BLaER1 treated with 17β-estradiol and CSF1 and Interleukin-3, amounts not matched to agents 10 nM and 100 nM (cell line): Measurements from ENCODE around the gene ZNF445.

Experiments
- H3K27ac ChIP-seq, 11 experiments: shearing (Covaris generic); formaldehyde crosslinking; 2 replicates each; pipeline ENCODE4 v1.8.1; 2022
- H3K27me3 ChIP-seq, 11 experiments: shearing (Covaris generic); formaldehyde crosslinking; 2 replicates each; pipeline ENCODE4 v1.8.1; 2022
- H3K36me3 ChIP-seq, 11 experiments: shearing (Covaris generic); formaldehyde crosslinking; 2 replicates each; pipeline ENCODE4 v1.8.1; 2022
- H3K4me1 ChIP-seq, 10 experiments: shearing (Covaris generic); formaldehyde crosslinking; 2 replicates each; pipeline ENCODE4 v1.8.1; 2022
- H3K4me2 ChIP-seq, 11 experiments: shearing (Covaris generic); formaldehyde crosslinking; 2 replicates each; pipeline ENCODE4 v1.8.1; 2022
- H3K4me3 ChIP-seq, 10 experiments: shearing (Covaris generic); formaldehyde crosslinking; 2 replicates each; pipeline ENCODE4 v1.8.1; 2022
- H3K9ac ChIP-seq, 11 experiments: shearing (Covaris generic); formaldehyde crosslinking; 2 replicates each; pipeline ENCODE4 v1.8.1; 2022
- H3K9me3 ChIP-seq, 11 experiments: shearing (Covaris generic); formaldehyde crosslinking; replicated peaks in 1 of 11; 2 replicates each; pipeline ENCODE4 v1.8.1; 2022
- H4K20me1 ChIP-seq, 11 experiments: shearing (Covaris generic); formaldehyde crosslinking; 2 replicates each; pipeline ENCODE4 v1.8.1; 2022
- Cebpa-rat ChIP-seq, 11 experiments: shearing (Covaris generic); IDR thresholded peaks; 2 replicates each; pipeline ENCODE4 v1.8.1; 2022

ZNF445 gene

GRCh38 chr3:44446929-44447328, 30.5 kb downstream of the ZNF445 start:
- H3K9me3 ChIP-seq = peaks cover 39 to 82% (median 48%) of the 10 kb centered on the region in 11 experiments
- H3K4me3 ChIP-seq = peak overlapping the region in 1 of 10 experiments; percentile 44; a peak in 1 of 20 replicates
- TF ChIP-seq Cebpa-rat (IDR thresholded peaks at IDR 0.05) = no peak
- peaks cover 0 to 6% (median 0%) of the 10 kb centered on the region in 11 experiments; a peak in 2 of 22 replicates for H4K20me1 ChIP-seq
- H3K4me1 ChIP-seq = peaks cover 0 to 17% (median 5%) of the 10 kb centered on the region in 10 experiments; a peak in 10 of 20 replicates
- H3K4me2 ChIP-seq = no peak overlapping the region
- peaks cover 80 to 100% (median 100%) of the 10 kb centered on the region in 11 experiments for H3K36me3 ChIP-seq
- H3K27ac ChIP-seq = no peak overlapping the region
- no peaks in the 10 kb centered on the region for H3K27me3 ChIP-seq
- H3K9ac ChIP-seq = no peak overlapping the region

DNA sequence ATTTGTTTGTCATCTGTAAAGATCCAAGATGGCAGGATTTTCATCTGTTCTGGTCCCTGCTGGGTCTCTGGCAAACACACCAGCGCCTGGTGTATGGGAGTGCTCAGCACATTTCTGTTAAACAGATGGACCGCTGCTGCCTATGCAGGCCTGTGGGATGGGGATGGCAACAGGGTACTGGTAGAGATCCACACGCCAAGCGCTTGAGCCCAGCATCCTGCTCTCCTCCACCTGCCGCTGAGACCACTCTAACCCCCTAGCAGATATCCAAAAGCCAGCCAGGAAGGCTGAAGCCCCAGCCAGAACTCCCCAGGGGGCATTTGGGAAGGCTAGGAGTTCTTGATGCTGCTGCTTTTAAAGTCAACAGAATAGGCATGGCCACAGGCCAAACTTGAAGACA, 31.7 kb downstream of the ZNF445 start:
- no peak for TF ChIP-seq Cebpa-rat (IDR thresholded peaks at IDR 0.05)
- peaks cover 6 to 29% (median 16%) of the 10 kb centered on the region in 10 experiments for H3K4me1 ChIP-seq
- no peak overlapping the region for H3K9ac ChIP-seq
- no peak overlapping the region; a peak in 1 of 22 replicates for H3K27ac ChIP-seq
- no peak overlapping the region for H3K4me2 ChIP-seq
- H3K27me3 ChIP-seq = no peaks in the 10 kb centered on the region
- no peaks in the 10 kb centered on the region for H4K20me1 ChIP-seq
- peaks cover 39 to 78% (median 48%) of the 10 kb centered on the region in 11 experiments for H3K9me3 ChIP-seq
- no peak overlapping the region for H3K4me3 ChIP-seq
- H3K36me3 ChIP-seq = peaks cover 68 to 98% (median 91%) of the 10 kb centered on the region in 11 experiments

- Histone ChIP-seq H4K20me1 (no peaks in the 10 kb centered on the region), H3K4me3 (no peak overlapping the region), H3K27me3 (no peaks in the 10 kb centered on the region), H3K27ac (peak overlapping the region in 1 of 11 experiments; percentile 15; a peak in 1 of 22 replicates), H3K36me3 (peaks cover 61 to 91% (median 84%) of the 10 kb centered on the region in 11 experiments), H3K4me2 (no peak overlapping the region), H3K4me1 (peaks cover 13 to 35% (median 22%) of the 10 kb centered on the region in 10 experiments), H3K9ac (no peak overlapping the region), H3K9me3 (peaks cover 39 to 71% (median 44%) of the 10 kb centered on the region in 11 experiments)
- TF ChIP-seq Cebpa-rat (IDR thresholded peaks at IDR 0.05) = no peak
These were observed 32.4 kb downstream of the ZNF445 start for GRCh38 chr3:44444896-44445691.

- H4K20me1 ChIP-seq = no peaks in the 10 kb centered on the region
- H3K4me2 ChIP-seq = no peak overlapping the region
- H3K36me3 ChIP-seq = peaks cover 55 to 84% (median 78%) of the 10 kb centered on the region in 11 experiments
- H3K4me1 ChIP-seq = peaks cover 20 to 39% (median 28%) of the 10 kb centered on the region in 10 experiments
- no peak for TF ChIP-seq Cebpa-rat (IDR thresholded peaks at IDR 0.05)
- peak overlapping the region in 4 of 11 experiments; percentile 6 to 25 (median 12); a peak in 3 of 22 replicates for H3K27ac ChIP-seq
- no peak overlapping the region for H3K9ac ChIP-seq
- H3K9me3 ChIP-seq = peaks cover 33 to 65% (median 38%) of the 10 kb centered on the region in 11 experiments
- no peak overlapping the region for H3K4me3 ChIP-seq
- H3K27me3 ChIP-seq = no peaks in the 10 kb centered on the region
These were observed 33.0 kb downstream of the ZNF445 start for GRCh38 chr3:44444437-44444836.

DNA sequence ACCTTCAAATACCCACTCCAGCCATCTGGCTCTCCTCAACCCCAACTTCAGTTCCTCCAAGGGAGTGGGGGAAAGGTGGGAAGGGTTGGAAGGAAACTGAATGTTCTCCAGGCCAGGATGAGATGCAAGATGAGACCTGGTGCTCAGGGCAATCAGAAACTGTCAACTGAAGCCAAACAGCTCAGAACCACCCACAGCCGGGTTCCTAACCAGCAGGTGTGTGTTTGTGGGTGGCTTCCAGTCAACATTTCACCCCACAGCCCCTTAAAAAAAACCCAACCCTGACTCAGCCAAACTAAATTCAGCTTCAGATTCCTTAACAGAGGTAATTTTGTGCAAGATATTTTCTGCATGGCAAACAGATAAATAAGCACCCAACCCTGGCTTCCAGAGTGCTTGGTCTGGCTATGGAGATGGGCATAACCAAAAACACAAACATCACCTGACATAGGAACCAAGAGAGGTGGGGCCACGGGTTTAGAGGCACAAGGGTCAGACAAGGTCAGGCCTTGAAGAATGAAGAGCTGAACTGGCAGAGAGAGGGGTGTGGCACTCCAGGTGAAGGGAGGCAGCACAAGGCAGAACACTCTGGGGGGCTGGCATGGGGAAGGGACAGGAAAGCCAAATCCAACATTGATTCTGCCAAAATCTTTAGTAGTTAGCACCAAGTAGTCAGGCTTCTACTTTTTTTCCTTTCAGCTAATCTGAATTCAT, 34.7 kb downstream of the ZNF445 start:
- Histone ChIP-seq H3K27me3 (no peaks in the 10 kb centered on the region), H3K36me3 (peaks cover 38 to 67% (median 62%) of the 10 kb centered on the region in 11 experiments), H3K9me3 (peaks cover 17 to 54% (median 21%) of the 10 kb centered on the region in 11 experiments), H3K4me2 (peak overlapping the region in 4 of 11 experiments; percentile 12 to 94 (median 84); a peak in 8 of 22 replicates), H3K4me3 (no peak overlapping the region), H4K20me1 (no peaks in the 10 kb centered on the region), H3K9ac (no peak overlapping the region), H3K4me1 (peaks cover 26 to 53% (median 38%) of the 10 kb centered on the region in 10 experiments), H3K27ac (peak overlapping the region in 10 of 11 experiments; percentile 26 to 98 (median 94); a peak in 17 of 22 replicates)
- TF ChIP-seq Cebpa-rat (IDR thresholded peaks at IDR 0.05) = no peak

DNA sequence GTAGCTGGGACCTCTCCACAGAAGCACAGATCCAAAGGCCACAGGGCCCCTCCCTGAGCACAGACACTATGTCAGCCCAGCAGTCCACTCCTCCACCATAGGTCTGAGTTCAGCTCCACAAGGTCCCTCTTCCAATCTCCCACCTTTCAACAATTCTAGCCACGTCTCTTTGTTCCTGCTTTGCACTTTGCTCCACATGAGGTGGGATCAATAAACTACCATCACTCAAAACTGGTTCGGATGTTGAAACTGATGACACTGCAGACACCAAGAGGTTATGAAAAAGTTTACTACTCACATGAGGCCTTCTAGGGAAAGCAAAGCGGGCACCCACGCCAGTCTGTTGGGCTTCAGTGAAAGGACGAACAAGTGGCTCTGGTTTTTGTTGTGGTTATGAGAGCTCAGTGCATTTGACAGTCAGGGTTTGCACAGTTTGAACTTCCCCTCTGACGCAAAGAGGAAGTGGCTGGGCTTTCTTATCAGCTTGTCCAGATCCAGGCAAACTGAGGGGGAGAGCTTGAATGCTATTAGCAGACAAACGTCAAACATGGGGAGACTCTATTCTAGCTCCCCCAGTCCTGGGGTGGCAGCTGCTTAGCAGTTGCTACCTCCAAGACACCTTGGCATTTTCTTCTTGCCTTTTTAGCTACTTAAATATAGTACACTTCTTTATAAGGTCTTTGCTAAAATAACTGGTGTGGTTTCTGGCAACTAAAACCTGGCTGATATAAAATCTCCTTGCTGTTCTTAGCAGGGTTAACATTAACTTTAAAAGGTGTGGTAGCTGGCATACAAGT, 37.8 kb downstream of the ZNF445 start:
- peaks cover 0 to 43% (median 3%) of the 10 kb centered on the region in 11 experiments; a peak in 6 of 22 replicates for H3K9me3 ChIP-seq
- H3K9ac ChIP-seq = peak overlapping the region; percentile 75 to 89 (median 81)
- TF ChIP-seq Cebpa-rat (IDR thresholded peaks at IDR 0.05) = peak in 8 of 11 experiments; percentile 49 to 90 (median 72); a peak in 16 of 22 replicates
- H3K27ac ChIP-seq = peak overlapping the region; percentile 88 to 98 (median 93)
- peak overlapping the region; percentile 72 to 95 (median 86) for H3K4me2 ChIP-seq
- H3K36me3 ChIP-seq = peaks cover 16 to 48% (median 38%) of the 10 kb centered on the region in 11 experiments
- H3K4me3 ChIP-seq = peak overlapping the region in 9 of 10 experiments; percentile 20 to 70 (median 53); a peak in 16 of 20 replicates
- peaks cover 26 to 65% (median 39%) of the 10 kb centered on the region in 10 experiments for H3K4me1 ChIP-seq
- no peaks in the 10 kb centered on the region for H4K20me1 ChIP-seq
- no peaks in the 10 kb centered on the region for H3K27me3 ChIP-seq

DNA sequence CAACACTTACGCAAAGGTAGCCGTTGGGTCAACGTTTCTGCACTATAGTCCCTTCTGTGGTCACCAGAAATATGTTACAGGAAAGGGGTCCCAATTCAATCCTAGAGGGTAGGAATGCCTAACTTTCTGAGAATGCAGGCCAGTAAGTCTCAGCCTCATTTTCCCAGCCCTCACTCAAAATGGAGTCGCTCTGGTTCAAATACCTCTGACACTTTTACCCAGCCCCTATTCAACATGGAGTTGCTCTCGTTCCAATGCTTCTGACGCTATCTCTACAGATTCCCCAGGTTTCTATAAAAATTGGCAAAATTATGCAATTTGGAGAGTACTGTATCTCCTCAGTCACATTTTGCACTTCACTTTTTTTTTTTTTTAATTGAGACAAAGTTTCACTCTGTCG, 39.7 kb downstream of the ZNF445 start:
- H3K4me2 ChIP-seq = peak overlapping the region in 5 of 11 experiments; percentile 32 to 54 (median 42); a peak in 8 of 22 replicates
- peak overlapping the region in 5 of 11 experiments; percentile 11 to 47 (median 23); a peak in 7 of 22 replicates for H3K27ac ChIP-seq
- H3K36me3 ChIP-seq = peaks cover 6 to 37% (median 20%) of the 10 kb centered on the region in 11 experiments; a peak in 21 of 22 replicates
- peaks cover 0 to 37% (median 3%) of the 10 kb centered on the region in 11 experiments; a peak in 6 of 22 replicates for H3K9me3 ChIP-seq
- H3K4me3 ChIP-seq = peak overlapping the region in 2 of 10 experiments; percentile 10 to 39; a peak in 2 of 20 replicates
- H3K9ac ChIP-seq = no peak overlapping the region; a peak in 1 of 22 replicates
- H3K4me1 ChIP-seq = peaks cover 26 to 57% (median 36%) of the 10 kb centered on the region in 10 experiments
- no peak for TF ChIP-seq Cebpa-rat (IDR thresholded peaks at IDR 0.05)
- H3K27me3 ChIP-seq = no peaks in the 10 kb centered on the region
- no peaks in the 10 kb centered on the region for H4K20me1 ChIP-seq

GRCh38 chr3:44436181-44436580, 41.3 kb downstream of the ZNF445 start:
- Histone ChIP-seq H3K9me3 (peaks cover 0 to 25% (median 0%) of the 10 kb centered on the region in 11 experiments; a peak in 5 of 22 replicates), H3K36me3 (peaks cover 0 to 30% (median 8%) of the 10 kb centered on the region in 11 experiments; a peak in 14 of 22 replicates), H3K9ac (no peak overlapping the region), H3K4me1 (peaks cover 22 to 41% (median 25%) of the 10 kb centered on the region in 10 experiments), H3K4me3 (no peak overlapping the region), H3K27ac (peak overlapping the region in 1 of 11 experiments; percentile 7; a peak in 2 of 22 replicates), H4K20me1 (no peaks in the 10 kb centered on the region), H3K27me3 (no peaks in the 10 kb centered on the region), H3K4me2 (peak overlapping the region in 1 of 11 experiments; percentile 54; a peak in 1 of 22 replicates)
- no peak for TF ChIP-seq Cebpa-rat (IDR thresholded peaks at IDR 0.05)
